Measurements from ENCODE around the gene PTPRH. TPM values are rescaled to one million over a fixed set of nuclear protein-coding genes. Genes with fewer than 3 reads are reported as not detected.

The PTPRH gene
- total RNA-seq, 1 experiment from 2014 or later, result 2.3 TPM

GRCh38 chr19:55199620-55200204 is 9.6 kb downstream of the PTPRH start:
- ChIA-PET POLR2A (no interaction called here), CTCF (no interaction called here)
- no peaks in the 10 kb centered on the region for H3K36me3 ChIP-seq (ENCODE audit: control insufficient read depth, insufficient read depth, low read length)
- no peak for TF ChIP-seq CTCF (IDR thresholded peaks at IDR 0.05; ENCODE audit: insufficient read depth in 1 of 2, low read depth in 1 of 2, low read length in 1 of 2, severe bottlenecking in 1 of 2, unreplicated experiment in 1 of 2)
- no peaks in the 10 kb centered on the region for H3K4me1 ChIP-seq
- no peak overlapping the region for H3K4me3 ChIP-seq (ENCODE audit: low read depth, low read length)
- H3K27me3 ChIP-seq (replicated peaks; ENCODE audit: control insufficient read depth, insufficient read depth, low read length), result no peaks in the 10 kb centered on the region
- BruUV-seq (replicated peaks), result no TSS peak
- H3K27me3 Mint-ChIP-seq (ENCODE audit: insufficient read depth, unreplicated experiment), result no peaks in the 10 kb centered on the region
- no peaks in the 10 kb centered on the region for H3K4me1 Mint-ChIP-seq (ENCODE audit: low read depth, unreplicated experiment)
- H3K9me3 Mint-ChIP-seq (ENCODE audit: unreplicated experiment), result no peaks in the 10 kb centered on the region
- no peak for DNase-seq
- H3K9me3 ChIP-seq, result no peaks in the 10 kb centered on the region
- intact Hi-C loops (cut with micrococcal nuclease; ENCODE audit: unreplicated experiment), result no loop called here
- no peak overlapping the region for H3K4me3 Mint-ChIP-seq (ENCODE audit: unreplicated experiment)
- H3K36me3 Mint-ChIP-seq (ENCODE audit: insufficient read depth, unreplicated experiment), result no peaks in the 10 kb centered on the region
- H3K27ac Mint-ChIP-seq (ENCODE audit: unreplicated experiment), result no peak overlapping the region

- ChIA-PET POLR2A (no interaction called here), CTCF (no interaction called here)
- H3K27me3 ChIP-seq (replicated peaks; ENCODE audit: control insufficient read depth, insufficient read depth, low read length), result no peaks in the 10 kb centered on the region
- H3K9me3 ChIP-seq, result no peaks in the 10 kb centered on the region
- no peak for TF ChIP-seq CTCF (IDR thresholded peaks at IDR 0.05; ENCODE audit: insufficient read depth in 1 of 2, low read depth in 1 of 2, low read length in 1 of 2, severe bottlenecking in 1 of 2, unreplicated experiment in 1 of 2)
- H3K4me1 Mint-ChIP-seq (ENCODE audit: low read depth, unreplicated experiment), result no peaks in the 10 kb centered on the region
- DNase-seq, result no peak
- intact Hi-C loops (cut with micrococcal nuclease; ENCODE audit: unreplicated experiment), result no loop called here
- H3K36me3 ChIP-seq (ENCODE audit: control insufficient read depth, insufficient read depth, low read length), result no peaks in the 10 kb centered on the region
- BruUV-seq (replicated peaks), result no TSS peak
- H3K27me3 Mint-ChIP-seq (ENCODE audit: insufficient read depth, unreplicated experiment), result no peaks in the 10 kb centered on the region
- H3K27ac Mint-ChIP-seq (ENCODE audit: unreplicated experiment), result no peak overlapping the region
- no peaks in the 10 kb centered on the region for H3K36me3 Mint-ChIP-seq (ENCODE audit: insufficient read depth, unreplicated experiment)
- H3K4me1 ChIP-seq, result no peaks in the 10 kb centered on the region
- H3K9me3 Mint-ChIP-seq (ENCODE audit: unreplicated experiment), result no peaks in the 10 kb centered on the region
- no peak overlapping the region for H3K4me3 ChIP-seq (ENCODE audit: low read depth, low read length)
- no peak overlapping the region for H3K4me3 Mint-ChIP-seq (ENCODE audit: unreplicated experiment)
These were observed 10.7 kb downstream of the PTPRH start for GRCh38 chr19:55198651-55199050.

GRCh38 chr19:55197528-55197927 is 11.8 kb downstream of the PTPRH start:
- H3K36me3 Mint-ChIP-seq (ENCODE audit: insufficient read depth, unreplicated experiment), result no peaks in the 10 kb centered on the region
- no peak overlapping the region for H3K4me3 Mint-ChIP-seq (ENCODE audit: unreplicated experiment)
- Histone ChIP-seq H3K9me3 (no peaks in the 10 kb centered on the region), H3K4me3 (ENCODE audit: low read depth, low read length) (no peak overlapping the region), H3K27me3 (replicated peaks; ENCODE audit: control insufficient read depth, insufficient read depth, low read length) (no peaks in the 10 kb centered on the region), H3K36me3 (ENCODE audit: control insufficient read depth, insufficient read depth, low read length) (no peaks in the 10 kb centered on the region), H3K4me1 (no peaks in the 10 kb centered on the region)
- CTCF ChIA-PET, result interaction anchor here (0.8 kb wide), 1 partner anchor 32 kb away, joined by 3 read pairs; the partner anchor contains the start of gene DNAAF3
- no peaks in the 10 kb centered on the region for H3K27me3 Mint-ChIP-seq (ENCODE audit: insufficient read depth, unreplicated experiment)
- DNase-seq, result no peak
- no peaks in the 10 kb centered on the region for H3K4me1 Mint-ChIP-seq (ENCODE audit: low read depth, unreplicated experiment)
- no TSS peak for BruUV-seq (replicated peaks)
- POLR2A ChIA-PET, result no interaction called here
- intact Hi-C loops (cut with micrococcal nuclease; ENCODE audit: unreplicated experiment), result no loop called here
- no peaks in the 10 kb centered on the region for H3K9me3 Mint-ChIP-seq (ENCODE audit: unreplicated experiment)
- H3K27ac Mint-ChIP-seq (ENCODE audit: unreplicated experiment), result no peak overlapping the region
- TF ChIP-seq CTCF (IDR thresholded peaks at IDR 0.05; ENCODE audit: insufficient read depth in 1 of 2, low read depth in 1 of 2, low read length in 1 of 2, severe bottlenecking in 1 of 2, unreplicated experiment in 1 of 2), result no peak

All from Caco-2 (cell line).